ENCODE data around the gene PTPRE.

DNA sequence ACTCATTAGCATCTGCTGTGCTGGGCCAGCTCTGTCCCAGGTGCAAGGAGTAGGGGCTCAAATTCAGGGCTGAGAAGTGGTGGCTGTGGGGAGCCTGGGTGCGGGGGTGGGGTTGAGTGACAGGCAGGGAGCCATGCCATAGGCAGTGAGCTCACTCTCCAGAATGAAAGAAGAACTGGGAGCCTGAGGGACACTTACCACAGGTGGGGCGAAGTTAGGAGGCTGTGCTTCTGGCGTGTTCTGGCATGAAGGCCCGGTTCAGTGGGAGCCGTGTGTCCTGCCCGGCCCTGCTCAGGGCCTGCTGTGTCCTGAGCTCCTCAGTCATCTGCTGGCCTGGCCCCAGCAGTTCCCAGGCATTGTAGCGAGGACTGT lies 156.8 kb downstream of the PTPRE start:
- TF ChIP-seq, protein P1, sequence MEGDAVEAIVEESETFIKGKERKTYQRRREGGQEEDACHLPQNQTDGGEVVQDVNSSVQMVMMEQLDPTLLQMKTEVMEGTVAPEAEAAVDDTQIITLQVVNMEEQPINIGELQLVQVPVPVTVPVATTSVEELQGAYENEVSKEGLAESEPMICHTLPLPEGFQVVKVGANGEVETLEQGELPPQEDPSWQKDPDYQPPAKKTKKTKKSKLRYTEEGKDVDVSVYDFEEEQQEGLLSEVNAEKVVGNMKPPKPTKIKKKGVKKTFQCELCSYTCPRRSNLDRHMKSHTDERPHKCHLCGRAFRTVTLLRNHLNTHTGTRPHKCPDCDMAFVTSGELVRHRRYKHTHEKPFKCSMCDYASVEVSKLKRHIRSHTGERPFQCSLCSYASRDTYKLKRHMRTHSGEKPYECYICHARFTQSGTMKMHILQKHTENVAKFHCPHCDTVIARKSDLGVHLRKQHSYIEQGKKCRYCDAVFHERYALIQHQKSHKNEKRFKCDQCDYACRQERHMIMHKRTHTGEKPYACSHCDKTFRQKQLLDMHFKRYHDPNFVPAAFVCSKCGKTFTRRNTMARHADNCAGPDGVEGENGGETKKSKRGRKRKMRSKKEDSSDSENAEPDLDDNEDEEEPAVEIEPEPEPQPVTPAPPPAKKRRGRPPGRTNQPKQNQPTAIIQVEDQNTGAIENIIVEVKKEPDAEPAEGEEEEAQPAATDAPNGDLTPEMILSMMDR (tag by site-specific recombination; IDR thresholded peaks at IDR 0.05) = no peak
- no peak for TF ChIP-seq ZNF791 (tag by site-specific recombination; IDR thresholded peaks at IDR 0.05)
- TF ChIP-seq, protein P2, sequence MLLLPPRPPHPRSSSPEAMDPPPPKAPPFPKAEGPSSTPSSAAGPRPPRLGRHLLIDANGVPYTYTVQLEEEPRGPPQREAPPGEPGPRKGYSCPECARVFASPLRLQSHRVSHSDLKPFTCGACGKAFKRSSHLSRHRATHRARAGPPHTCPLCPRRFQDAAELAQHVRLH (tag by site-specific recombination; IDR thresholded peaks at IDR 0.05) = no peak
- TF ChIP-seq, protein P3, sequence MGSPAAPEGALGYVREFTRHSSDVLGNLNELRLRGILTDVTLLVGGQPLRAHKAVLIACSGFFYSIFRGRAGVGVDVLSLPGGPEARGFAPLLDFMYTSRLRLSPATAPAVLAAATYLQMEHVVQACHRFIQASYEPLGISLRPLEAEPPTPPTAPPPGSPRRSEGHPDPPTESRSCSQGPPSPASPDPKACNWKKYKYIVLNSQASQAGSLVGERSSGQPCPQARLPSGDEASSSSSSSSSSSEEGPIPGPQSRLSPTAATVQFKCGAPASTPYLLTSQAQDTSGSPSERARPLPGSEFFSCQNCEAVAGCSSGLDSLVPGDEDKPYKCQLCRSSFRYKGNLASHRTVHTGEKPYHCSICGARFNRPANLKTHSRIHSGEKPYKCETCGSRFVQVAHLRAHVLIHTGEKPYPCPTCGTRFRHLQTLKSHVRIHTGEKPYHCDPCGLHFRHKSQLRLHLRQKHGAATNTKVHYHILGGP (tag by site-specific recombination; IDR thresholded peaks at IDR 0.05) = no peak
- no peak for TF ChIP-seq ZNF558 (tag by site-specific recombination; IDR thresholded peaks at IDR 0.05)
- TF ChIP-seq, protein P4, sequence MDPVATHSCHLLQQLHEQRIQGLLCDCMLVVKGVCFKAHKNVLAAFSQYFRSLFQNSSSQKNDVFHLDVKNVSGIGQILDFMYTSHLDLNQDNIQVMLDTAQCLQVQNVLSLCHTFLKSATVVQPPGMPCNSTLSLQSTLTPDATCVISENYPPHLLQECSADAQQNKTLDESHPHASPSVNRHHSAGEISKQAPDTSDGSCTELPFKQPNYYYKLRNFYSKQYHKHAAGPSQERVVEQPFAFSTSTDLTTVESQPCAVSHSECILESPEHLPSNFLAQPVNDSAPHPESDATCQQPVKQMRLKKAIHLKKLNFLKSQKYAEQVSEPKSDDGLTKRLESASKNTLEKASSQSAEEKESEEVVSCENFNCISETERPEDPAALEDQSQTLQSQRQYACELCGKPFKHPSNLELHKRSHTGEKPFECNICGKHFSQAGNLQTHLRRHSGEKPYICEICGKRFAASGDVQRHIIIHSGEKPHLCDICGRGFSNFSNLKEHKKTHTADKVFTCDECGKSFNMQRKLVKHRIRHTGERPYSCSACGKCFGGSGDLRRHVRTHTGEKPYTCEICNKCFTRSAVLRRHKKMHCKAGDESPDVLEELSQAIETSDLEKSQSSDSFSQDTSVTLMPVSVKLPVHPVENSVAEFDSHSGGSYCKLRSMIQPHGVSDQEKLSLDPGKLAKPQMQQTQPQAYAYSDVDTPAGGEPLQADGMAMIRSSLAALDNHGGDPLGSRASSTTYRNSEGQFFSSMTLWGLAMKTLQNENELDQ (tag by site-specific recombination; IDR thresholded peaks at IDR 0.05; ENCODE audit: low read depth) = no peak
- TF ChIP-seq, protein P5, sequence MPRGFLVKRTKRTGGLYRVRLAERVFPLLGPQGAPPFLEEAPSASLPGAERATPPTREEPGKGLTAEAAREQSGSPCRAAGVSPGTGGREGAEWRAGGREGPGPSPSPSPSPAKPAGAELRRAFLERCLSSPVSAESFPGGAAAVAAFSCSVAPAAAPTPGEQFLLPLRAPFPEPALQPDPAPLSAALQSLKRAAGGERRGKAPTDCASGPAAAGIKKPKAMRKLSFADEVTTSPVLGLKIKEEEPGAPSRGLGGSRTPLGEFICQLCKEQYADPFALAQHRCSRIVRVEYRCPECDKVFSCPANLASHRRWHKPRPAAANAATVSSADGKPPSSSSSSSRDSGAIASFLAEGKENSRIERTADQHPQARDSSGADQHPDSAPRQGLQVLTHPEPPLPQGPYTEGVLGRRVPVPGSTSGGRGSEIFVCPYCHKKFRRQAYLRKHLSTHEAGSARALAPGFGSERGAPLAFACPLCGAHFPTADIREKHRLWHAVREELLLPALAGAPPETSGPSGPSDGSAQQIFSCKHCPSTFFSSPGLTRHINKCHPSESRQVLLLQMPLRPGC (tag by site-specific recombination; IDR thresholded peaks at IDR 0.05) = no peak
- TF ChIP-seq ZNF274 (IDR thresholded peaks at IDR 0.05; ENCODE audit: low read length) = no peak
- no peak for TF ChIP-seq ZNF274 (tag by site-specific recombination; IDR thresholded peaks at IDR 0.05; ENCODE audit: borderline replicate concordance)
- no peak for TF ChIP-seq BCL11A (tag by site-specific recombination; IDR thresholded peaks at IDR 0.05; ENCODE audit: low read depth)
